HG03439 (cell line): ENCODE results near the gene CFDP1.
A peak's percentile ranks its signal among the peaks of the same experiment; 100 is the strongest.
"Not testable (repeated sequence)": the region's sequence is repeated elsewhere in the genome, so short reads cannot be mapped to it uniquely, and the experiment has no call there.

Source experiments
- ATAC-seq: cut with Tn5 transposase; IDR thresholded peaks from one replicate; pipeline ENCODE4 v1.9.1; 2021; ENCODE audit warnings: mild to moderate bottlenecking, moderate library complexity; ENCODE audit not compliant: unreplicated experiment

The CFDP1 gene

DNA sequence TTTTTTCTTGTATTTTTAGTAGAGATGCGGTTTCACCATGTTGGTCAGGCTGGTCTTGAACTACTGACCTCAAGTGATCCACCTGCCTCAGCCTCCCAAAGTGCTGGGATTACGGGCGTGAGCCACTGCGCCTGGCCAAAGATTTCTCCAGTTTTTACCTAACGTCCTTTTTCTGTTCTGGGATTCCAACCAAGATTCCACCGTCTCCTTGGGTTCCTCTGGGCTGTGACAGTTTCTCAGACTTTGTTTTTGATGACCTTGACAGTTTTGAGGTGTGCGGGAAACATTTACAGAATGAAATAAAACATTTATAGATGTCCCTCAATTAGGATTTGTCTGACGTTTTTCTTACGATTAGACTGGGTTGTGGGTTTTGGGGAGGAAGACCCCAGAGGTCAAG lies 163.9 kb downstream of the CFDP1 start:
- not testable (repeated sequence) for ATAC-seq

DNA sequence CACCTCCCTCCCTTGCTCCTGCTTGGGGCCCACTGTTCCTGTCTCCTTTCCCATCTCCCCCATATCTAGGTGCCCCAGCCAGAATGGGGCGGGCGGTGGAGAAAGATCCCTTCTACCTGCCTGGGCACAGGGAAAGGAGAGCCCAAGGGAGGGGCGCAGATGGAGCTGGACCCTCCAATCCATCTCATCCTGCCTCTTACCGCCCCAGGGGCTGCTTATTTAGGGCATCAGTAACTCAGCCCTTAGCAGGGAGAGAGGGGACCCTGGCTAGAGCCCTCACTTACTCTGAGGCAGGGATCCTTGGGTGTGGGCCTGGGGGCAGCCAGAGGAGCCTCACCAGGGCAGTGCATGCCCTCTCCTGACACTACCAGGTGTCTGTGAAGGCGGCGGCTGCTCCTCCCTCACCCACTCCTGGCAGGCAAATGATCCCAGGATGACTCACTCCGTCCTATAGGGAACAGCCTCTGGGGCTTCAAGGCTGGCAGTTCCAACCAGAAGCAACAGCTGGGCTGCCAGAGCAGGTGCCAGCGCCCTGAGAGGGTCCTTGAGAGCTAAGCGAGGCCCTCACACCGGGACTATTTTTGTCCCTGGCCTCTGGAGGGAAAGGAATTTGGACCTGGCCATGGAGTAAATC lies 165.6 kb downstream of the CFDP1 start:
- ATAC-seq: no peak

DNA sequence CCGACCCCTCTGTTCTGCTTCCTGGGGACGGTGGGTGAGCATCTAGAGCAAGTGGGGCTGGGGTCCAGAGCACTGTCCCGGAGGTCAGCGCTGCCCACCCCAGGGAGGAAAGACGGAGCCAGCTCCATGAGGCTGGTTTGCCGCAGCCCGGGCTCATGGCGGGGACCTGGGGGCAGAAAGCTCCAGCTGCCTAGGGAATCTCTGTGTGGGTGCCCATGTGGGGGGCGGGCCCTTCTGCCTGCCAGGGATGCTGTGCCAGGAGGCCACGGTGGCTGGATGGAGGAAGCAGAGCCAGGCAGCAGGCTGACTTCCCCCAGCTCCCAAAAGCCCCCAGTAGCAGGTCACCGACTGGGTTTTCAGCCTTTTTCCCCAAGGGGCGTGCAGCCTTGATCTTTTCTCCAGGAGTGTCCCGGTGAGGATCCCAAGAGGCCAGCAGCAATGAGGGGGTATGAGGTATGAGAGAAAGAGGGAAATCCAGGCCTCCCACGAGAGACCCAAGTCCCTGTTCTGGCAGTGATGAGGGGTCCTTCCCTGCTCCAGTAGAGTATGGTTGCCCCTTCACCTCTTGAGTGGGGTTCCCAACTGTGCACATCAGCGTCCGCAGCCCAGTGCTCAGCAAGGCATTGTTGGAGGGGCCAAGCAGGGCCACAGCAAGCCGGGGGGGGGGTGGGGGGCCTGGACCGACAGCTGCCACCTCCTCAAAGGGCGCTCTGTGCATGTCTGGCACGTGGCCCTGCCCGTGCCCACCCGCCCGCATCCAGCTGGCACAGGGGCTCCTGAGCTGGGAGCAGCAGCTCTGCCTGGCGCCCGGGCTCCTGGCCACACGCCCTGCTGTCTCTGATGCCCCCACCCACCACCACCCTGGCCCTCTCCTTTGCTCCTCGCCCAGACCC lies 166.3 kb downstream of the CFDP1 start:
- no peak for ATAC-seq

DNA sequence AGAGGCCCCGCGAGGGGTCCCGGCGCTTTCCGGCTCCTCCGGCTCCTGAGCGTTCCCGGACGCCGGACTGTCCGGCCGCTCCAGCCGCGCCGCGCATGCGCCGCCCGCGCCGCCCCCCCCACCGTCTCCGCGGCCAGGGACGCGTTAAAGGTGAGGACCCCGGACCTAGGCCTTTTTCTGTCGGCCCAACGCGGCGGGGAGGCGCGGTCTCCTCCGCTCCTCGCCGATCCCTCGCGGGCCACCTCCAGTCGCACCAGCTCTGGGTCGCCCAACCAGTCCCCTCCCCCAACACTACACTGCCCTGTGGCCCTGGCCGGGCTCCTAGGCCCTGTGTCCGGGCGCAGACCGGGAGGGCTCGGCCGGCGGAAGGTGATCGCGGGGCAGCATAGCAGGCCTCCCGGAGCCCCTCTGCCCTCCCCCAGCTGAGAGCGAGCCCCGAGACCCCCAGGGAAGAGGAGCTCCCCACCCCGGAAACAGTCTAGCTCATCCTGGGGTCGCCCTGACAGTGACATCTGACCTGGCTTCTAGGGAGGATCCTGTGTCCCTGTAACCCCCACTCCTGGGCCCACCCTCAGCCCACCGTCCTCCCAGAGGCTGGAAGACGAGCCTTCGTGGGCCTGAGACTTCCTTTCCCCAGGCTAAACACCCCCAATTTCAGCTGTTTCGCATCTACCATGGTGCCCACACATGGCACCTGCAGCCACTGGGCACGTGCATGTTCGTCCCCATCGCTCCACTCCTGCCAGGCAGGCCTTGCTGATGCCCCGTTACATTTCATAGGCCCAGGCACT lies 167.2 kb downstream of the CFDP1 start:
- peak; percentile 64 for ATAC-seq

DNA sequence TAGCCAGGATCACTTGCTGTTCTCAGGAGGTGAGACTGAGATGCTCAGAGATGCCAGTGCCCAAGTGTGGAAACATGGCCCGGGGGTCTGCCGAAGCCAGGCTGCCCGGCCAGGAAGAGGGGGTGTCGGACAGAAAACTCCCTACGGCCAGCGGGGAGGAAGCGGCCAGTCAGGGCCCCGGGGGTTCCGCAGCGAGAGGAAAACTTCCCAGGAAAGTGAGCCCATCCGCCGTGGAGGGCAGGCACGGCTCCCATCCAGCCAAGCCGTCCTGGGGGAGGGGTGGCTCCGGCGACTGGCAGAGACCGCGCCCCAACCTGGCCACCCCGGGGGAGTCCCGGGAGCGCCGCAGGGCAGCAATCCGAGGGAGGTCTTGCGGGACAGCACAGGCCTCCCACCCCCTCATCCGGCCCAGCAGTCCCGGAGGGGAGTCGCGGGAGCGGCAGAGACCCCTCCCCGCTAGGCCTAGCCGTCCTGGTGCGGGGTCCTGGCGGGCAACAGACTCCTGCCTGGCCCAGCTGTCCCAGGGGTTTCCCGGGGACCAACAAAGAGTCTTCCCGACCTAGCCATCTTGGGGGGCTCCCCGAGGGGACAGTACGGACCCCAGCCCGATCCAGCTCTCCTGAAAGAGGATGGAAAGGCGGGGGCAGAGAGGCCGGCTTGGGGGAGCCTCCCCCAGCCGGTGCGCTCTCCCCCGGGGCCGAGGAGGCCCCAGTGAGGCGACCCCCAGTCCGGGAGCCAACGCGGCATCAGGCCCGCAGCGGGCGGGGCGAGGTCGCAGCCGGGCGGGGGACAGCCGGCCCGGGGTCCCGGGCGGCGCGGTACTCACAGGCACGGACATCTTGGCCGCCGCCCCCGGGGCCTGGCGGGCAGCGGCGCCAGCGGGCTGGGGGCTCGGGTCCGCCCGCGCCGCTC lies 168.0 kb downstream of the CFDP1 start:
- peak; percentile 3 for ATAC-seq

DNA sequence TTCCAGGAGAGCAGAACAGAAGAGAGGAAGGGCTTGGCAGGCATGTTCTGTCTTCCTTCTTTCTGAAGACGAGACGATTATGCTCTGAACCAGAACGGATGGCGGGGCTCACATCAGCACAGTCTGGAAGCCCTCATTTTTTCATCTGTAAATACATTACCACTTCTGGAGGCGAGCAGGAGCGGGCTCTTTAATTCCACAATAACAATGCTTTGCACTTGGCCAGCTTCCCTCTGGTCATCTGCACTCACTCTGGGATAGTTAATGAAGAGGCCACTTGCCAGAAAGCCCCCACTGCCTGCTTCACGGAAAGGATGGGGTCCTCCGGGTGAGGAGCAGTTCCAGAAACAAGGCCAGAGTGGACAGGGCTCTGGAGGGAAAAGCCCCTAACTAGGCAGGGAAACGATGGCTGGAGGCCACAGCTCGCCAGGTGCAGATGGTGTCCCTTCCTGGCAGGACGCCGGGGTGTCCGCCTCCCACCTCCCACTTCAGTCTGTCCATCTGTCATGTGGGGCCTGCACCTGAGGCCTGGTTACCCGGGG lies 168.8 kb downstream of the CFDP1 start:
- ATAC-seq: no peak

DNA sequence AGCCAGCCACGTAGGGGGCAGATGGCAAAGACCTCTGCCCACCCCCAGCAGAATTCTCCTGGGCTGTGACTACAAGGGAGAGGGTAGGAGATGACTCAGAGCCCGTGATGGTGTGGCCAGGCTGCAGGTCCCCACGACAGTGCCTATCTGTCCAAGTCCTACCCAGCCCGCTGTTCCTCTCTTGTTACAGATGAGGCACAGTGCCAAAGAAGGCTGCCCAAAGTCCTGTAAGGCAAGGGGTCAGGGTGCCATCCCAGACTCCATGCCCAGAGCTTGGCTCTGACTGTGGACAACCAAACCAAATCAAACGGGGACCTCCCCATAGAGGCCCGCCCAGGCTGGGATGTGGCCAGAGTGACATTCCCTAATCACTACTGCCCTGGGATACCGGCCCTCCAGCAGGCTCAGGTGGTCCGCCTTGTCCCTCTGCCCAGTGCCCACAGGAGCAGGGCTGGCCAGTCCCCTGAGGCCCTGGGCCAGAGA lies 169.3 kb downstream of the CFDP1 start:
- no peak for ATAC-seq

DNA sequence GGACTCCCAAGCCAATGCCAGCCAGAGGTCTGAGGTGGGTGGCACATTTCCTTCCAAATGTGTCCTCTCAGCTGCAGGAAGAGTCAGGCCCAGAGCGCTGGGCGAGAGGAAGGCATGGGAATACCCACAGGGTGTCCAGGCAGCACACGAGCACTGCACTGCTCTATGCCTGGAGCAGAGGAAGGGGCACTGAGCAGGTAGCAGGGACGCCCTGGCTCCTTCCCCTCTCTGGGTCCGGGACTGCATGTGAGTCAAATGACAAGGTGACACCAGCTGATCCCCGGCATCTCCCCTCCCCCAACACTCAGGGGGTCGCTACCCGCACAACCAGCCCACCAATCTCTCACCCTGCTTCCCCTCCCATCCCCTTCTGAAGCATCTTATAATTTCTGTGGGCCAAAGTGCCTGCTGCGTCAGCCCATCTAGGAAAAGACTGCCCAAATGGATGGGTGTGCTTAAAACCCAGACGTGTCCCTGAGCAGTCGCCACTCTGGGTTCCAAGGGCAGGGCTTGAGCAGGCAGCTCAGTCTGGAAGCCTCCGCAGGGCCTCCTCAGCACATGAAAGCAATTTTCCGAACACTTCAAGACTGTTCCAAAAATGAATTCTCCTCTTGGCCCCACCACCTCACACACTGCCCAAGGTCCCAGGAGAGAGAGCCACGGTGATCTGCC lies 169.9 kb downstream of the CFDP1 start:
- no peak for ATAC-seq

DNA sequence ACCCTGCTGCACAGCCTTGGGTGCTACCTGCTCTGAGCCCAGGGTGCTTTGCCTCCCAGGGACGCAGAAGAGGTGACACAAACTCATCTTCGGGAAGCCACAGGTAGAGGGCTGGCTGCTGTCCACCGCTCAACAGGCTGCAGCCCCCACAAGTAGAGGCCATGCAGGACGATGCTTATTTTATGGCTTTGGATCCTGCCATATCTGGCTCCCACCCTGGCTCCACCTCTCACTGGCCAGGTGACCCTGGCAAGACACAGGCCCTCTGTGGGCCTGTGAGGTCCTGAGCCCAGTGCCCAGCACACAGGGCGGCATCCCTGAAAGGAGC lies 170.5 kb downstream of the CFDP1 start:
- no peak for ATAC-seq

DNA sequence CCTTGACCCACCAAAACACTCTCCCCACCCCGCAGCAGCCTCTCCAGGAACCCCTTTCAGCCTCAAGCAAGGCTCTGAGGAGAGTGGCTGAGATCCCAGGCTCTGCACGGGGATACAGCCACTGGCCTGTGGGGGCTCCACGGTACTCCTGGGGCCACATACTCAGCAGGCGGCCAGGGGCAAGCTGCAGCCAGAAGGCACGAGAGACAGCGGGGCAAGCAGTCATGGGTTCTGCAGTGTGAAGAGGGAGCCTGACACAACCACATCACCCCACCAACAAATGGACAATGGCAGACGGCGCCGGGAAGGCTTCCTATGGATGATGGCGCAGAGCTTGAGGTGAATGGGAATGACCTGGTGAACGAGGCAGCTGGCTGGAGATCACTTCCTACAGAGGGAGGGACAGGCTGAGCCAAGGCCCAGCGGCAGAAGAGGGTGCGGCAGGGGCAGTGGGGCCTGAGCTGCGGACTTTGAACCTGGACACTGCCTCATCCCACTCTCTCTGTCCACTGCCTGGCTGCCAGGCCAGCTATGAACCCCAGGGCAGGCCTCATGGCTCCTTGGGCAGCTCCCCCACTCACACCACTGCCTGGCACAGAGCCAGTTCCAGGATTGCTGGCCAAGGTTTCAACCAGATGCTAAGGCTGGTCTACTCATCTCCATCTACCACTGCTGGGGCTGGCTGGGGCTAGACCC lies 171.1 kb downstream of the CFDP1 start:
- no peak for ATAC-seq

DNA sequence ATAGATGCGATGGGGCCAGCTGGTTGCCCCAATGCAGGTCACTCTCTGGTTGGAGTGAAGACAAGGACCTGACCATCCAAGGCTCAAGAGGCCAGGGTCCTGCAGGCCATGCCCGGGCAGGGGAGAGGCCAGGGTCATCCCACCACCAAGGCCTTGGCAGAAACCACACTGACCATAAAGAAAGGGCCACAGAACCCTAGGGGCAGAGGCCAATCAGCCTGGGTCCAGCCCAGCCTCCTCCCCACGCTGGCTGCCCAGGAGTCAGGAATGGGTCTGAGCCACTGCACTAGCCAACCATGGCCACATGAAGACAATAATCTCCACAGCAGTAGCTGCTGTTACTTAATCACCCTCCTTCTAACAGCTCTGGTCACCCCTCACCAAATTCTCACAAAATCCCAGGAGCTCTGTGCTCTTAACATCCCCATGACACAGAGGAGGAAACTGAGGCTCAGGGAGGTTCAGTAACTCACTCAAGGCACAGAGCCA lies 171.7 kb downstream of the CFDP1 start:
- no peak for ATAC-seq

DNA sequence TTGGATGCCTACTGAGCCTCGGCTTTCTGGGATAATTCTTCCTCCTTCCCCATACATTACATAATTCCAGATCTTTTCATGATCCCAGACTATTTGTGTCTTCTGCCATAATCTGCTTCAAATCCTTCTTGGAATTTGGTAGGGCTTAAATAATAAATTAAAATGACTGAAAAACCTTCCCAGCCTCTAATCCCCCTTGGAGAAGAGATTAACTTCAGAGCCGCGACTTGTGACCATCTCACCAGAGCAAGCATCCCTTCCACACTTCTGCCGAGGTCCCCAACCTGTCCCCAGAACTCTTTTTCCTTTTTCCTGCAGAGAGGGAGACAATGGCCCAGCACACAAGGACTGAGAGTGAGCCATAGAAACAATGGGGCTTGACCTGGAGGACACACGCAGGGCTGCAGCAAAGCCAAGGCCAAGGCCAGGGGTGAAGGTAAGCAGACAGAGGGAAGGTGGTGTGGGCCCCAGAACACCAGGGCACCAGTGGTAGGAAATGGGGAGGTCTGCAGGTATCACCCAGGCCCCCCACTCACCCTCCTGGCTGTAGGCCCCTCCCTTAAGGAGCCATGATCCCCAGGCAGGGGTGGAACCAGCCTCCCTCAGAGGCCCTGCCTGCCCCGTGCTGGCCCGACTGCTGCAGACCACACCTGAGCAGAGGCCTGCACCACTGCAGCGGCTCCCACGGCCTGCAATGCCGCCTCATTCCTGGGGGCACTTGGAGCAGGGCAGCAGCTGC lies 172.3 kb downstream of the CFDP1 start:
- no peak for ATAC-seq

DNA sequence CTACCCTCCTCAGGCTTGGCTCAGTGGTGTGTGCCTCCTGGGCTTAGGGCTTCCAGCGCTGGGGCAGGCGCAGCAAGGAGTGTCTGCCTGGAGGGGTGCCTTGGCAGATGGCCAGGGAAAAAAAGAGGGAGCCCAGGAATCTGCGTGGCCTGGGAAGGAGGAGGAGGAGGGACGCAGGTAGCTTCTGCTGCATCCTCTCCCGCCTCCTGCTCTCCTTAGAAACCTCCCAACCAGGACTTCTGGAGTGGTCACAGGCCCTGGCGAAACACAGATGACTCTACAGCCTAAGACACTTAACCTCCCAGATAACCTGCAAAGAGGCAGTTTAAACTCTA lies 174.5 kb downstream of the CFDP1 start:
- no peak for ATAC-seq

DNA sequence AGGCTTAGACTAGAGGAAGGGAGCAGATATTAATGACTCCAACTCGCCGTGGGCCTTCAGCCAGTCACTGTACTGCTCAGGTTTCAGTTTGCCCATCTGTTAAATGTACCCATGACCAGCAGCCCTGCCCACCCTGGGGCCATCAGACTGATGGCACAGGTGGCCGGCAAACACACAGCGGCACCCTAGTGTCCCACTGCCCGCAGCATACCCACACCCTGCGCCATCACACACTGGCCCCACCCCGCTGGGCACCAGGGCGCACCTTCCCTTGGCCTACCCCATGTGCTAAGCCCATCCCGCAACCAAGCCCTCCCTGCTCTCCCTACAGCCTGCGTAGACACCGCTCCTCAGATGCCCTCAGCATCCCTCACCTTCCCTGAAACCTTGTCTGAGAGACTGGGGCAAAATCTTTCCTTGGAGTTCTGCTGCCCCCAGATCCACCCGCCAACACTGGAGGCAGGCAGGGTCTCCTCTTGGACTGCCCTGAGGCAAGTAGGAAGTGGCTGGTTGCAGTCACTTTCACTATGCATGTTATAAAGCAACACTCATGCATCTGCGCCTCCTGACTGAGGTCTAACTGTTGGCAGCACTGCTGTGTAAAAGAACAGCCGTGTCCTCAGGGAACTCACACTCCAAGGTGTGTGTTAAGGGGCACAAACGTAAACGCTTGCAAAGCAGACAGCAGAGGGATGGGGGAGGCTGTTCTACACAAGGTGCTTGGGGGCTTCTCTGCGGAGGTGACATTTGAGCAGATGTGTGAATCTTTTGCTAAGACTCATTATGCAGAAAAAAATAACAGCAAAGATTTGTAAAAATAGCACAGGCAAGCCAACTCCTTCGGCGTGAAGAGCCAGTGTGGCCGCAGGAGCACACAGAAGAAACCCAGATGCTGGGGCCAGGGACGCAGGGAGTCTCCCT lies 175.2 kb downstream of the CFDP1 start:
- no peak for ATAC-seq

DNA sequence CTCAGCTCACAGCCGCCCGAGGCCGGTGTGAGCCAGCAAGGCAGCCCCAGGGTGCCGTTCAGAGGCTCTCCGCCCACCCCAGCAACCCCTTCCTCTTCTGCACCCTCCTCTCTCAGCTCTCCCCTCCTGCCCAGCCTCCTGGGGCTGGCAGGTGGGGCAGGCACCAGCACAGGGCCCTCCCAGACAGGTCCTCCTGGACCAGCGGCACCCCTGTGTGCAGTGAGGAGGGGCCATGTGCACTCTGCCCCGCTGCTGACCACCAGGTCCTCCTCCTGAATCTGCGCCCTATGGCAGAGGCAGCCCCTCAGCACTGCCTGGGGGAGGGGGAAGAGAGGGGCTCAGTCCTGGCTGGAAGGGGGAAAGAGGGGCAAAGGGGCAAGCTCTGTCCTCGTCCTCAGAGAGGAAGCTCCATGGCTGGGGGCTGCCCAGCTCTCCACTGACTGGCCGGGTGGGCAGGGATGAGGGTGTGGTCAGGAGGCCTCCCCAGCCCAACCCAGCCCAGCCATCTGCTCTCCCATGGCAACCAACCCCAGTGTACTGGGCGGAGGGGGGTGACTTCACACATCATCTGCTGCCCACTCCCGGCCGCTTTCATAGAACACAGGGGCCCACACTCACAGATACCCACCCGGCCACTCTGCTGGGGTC lies 176.5 kb downstream of the CFDP1 start:
- ATAC-seq: no peak

DNA sequence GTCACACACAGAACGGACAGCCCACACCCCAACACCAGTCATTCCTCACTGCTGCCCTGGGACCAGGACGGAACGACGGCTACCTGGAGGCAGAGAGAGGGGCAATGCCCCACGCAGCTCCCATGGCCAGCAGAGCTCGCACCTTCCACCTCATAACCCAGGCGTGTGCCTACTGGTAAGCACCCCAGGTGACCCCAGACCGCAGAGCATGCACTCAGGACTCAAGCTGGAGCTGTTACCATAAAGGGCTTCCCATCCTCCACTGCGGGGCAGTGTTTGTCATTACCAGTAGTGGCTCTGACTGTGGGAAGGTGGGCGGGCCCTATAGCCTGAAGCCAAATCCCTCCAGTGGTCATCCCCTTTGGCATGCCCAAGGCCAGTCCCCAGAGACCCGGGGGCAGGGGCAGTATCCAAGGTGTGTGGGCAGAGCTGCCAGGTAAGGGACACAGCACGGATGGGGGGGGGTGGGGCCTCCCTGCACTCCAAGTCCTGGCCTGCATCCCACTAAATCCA lies 177.2 kb downstream of the CFDP1 start:
- no peak for ATAC-seq
